VCaP (cell line): Measurements from ENCODE around the gene ATXN10.

Experiments
- H3K27ac ChIP-seq: fragments of 450-650 bp; 2 replicates; pipeline ENCODE4 v1.5.1; 2017
- TF ChIP-seq, protein P1 (sequence below): fragments of 450-650 bp; conservative IDR thresholded peaks from 2 replicates; pipeline ENCODE4 v1.5.1; 2017; ENCODE audit warnings: mild to moderate bottlenecking, moderate library complexity

Gene ATXN10

GRCh38 chr22:45867906-45868555 lies 196.4 kb downstream of the ATXN10 start:
- H3K27ac ChIP-seq = no peak overlapping the region
- TF ChIP-seq, protein P1, sequence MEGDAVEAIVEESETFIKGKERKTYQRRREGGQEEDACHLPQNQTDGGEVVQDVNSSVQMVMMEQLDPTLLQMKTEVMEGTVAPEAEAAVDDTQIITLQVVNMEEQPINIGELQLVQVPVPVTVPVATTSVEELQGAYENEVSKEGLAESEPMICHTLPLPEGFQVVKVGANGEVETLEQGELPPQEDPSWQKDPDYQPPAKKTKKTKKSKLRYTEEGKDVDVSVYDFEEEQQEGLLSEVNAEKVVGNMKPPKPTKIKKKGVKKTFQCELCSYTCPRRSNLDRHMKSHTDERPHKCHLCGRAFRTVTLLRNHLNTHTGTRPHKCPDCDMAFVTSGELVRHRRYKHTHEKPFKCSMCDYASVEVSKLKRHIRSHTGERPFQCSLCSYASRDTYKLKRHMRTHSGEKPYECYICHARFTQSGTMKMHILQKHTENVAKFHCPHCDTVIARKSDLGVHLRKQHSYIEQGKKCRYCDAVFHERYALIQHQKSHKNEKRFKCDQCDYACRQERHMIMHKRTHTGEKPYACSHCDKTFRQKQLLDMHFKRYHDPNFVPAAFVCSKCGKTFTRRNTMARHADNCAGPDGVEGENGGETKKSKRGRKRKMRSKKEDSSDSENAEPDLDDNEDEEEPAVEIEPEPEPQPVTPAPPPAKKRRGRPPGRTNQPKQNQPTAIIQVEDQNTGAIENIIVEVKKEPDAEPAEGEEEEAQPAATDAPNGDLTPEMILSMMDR = no peak

- no peak overlapping the region for H3K27ac ChIP-seq
- TF ChIP-seq, protein P1 = no peak
Measured at GRCh38 chr22:45868571-45869339, 197.1 kb downstream of the ATXN10 start.

GRCh38 chr22:45869340-45869847 lies 197.8 kb downstream of the ATXN10 start:
- H3K27ac ChIP-seq = no peak overlapping the region
- TF ChIP-seq, protein P1 = no peak

DNA sequence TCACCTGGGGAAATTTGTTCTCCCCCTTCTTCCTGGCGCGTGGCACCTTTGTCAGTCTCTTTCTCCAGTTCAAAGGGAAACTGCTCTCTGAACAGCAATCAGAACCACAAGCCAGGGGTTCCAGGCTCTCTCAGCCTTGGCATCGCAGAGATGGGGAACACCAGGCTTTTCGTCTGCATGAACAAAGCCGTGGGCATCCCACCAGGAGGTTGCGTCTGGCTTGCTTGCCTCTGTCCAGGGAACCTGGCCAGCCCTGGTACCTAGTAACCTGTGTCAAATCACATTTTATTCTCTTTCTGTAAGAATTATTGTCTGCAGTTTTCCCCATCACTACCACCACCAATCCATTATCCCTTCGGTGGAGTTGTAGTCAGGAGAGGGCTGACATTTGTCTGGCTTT lies 198.4 kb downstream of the ATXN10 start:
- TF ChIP-seq, protein P1 = no peak

GRCh38 chr22:45871721-45872120 lies 200.1 kb downstream of the ATXN10 start:
- TF ChIP-seq, protein P1 = no peak
- no peak overlapping the region for H3K27ac ChIP-seq

More for the DNA sequence above, 198.4 kb downstream of the ATXN10 start:
- H3K27ac ChIP-seq = no peak overlapping the region

DNA sequence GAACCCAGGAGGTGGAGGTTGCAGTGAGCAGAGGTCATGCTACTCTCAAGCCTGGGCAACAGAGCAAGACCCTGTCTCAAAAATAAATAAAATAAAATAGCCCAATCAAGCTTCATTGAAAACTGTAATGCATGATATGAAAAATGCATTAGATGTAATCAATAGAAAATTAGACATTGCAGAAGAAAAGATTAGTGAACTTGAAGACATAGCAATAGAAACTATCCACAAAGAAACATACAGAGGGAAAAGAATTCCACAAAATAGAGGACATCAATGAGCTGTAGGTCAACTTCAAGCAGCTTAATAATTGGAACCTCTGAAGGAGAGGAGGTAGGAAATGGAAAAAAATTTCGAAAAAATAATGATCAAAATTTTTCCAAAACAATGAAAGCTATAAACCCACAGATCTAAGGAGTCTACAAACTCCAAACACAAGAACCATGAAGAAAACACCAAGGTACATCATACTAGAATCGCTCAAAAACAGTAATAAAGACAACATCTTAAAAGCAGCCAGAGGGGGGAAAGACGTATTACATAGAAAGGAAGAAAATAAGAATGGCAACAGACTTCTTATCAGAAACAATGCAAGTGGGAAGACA lies 201.1 kb downstream of the ATXN10 start:
- no peak overlapping the region for H3K27ac ChIP-seq
- TF ChIP-seq, protein P1 = no peak
